Esophagus muscularis mucosa (tissue), 3 donors: ENCODE data around the gene MGARP.

Experiments used
- POLR2A ChIP-seq: fragments of 450-650 bp; IDR thresholded peaks from one replicate; pipeline ENCODE4 v1.6.1; 2017; ENCODE audit warnings: antibody characterized with exemption, moderate library complexity, mild to moderate bottlenecking, low read depth
- POLR2AphosphoS5 ChIP-seq, 2 donors: sonication (generic); formaldehyde crosslinking; IDR thresholded peaks; one replicate each; pipeline ENCODE4 v1.6.1; 2017; ENCODE audit warnings: antibody characterized with exemption in 2 of 2
- TF ChIP-seq, protein P1 (sequence below), 3 experiments: fragments of 200-600 bp in 2 of 3; fragments of 450-650 bp in 1 of 3; sonication (generic) in 2 of 3; IDR thresholded peaks; one replicate each; pipeline ENCODE4 v1.5.1; 2017 to 2019; ENCODE audit warnings: antibody characterized with exemption in 3 of 3, mild to moderate bottlenecking in 2 of 3, moderate library complexity in 1 of 3

DNA sequence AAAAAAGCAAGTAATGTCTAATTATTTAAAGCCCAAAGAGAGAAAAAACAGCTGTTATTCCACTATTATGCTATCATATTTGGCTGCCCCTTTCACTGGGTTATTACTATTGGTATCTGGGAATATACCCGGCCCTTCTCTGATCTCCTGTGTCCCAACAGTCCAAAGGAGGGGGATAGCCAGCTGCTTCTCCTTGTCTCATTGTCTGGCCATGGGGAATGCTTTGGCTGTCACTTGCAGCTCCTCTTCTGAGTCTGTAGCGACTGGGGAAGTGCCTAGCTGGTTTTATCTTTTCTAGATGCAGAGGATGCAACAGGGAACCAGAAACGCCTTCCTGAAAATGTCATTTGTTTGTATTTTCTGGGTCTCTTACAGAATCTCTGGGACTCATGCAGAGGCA, 33.9 kb downstream of the MGARP start:
- TF ChIP-seq, protein P1, sequence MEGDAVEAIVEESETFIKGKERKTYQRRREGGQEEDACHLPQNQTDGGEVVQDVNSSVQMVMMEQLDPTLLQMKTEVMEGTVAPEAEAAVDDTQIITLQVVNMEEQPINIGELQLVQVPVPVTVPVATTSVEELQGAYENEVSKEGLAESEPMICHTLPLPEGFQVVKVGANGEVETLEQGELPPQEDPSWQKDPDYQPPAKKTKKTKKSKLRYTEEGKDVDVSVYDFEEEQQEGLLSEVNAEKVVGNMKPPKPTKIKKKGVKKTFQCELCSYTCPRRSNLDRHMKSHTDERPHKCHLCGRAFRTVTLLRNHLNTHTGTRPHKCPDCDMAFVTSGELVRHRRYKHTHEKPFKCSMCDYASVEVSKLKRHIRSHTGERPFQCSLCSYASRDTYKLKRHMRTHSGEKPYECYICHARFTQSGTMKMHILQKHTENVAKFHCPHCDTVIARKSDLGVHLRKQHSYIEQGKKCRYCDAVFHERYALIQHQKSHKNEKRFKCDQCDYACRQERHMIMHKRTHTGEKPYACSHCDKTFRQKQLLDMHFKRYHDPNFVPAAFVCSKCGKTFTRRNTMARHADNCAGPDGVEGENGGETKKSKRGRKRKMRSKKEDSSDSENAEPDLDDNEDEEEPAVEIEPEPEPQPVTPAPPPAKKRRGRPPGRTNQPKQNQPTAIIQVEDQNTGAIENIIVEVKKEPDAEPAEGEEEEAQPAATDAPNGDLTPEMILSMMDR (IDR thresholded peaks at IDR 0.05), result no peak
- no peak for TF ChIP-seq POLR2A
- TF ChIP-seq POLR2AphosphoS5 (IDR thresholded peaks at IDR 0.05), result no peak
